ENCODE measurements around the gene SV2C.

- TF ChIP-seq EP300 (IDR thresholded peaks at IDR 0.05; ENCODE audit: low read depth) (no peak), POLR2AphosphoS5 (IDR thresholded peaks at IDR 0.05) (no peak)
These were observed 166.4 kb downstream of the SV2C start for GRCh38 chr5:76249621-76250020.
